SW480 (cell line): ENCODE data around the gene KATNAL2.

Experiments used
- DNase-seq: peaks from one replicate; pipeline ENCODE4 v3.0.0-alpha.2; 2016; ENCODE audit warnings: low spot score

The KATNAL2 gene

DNA sequence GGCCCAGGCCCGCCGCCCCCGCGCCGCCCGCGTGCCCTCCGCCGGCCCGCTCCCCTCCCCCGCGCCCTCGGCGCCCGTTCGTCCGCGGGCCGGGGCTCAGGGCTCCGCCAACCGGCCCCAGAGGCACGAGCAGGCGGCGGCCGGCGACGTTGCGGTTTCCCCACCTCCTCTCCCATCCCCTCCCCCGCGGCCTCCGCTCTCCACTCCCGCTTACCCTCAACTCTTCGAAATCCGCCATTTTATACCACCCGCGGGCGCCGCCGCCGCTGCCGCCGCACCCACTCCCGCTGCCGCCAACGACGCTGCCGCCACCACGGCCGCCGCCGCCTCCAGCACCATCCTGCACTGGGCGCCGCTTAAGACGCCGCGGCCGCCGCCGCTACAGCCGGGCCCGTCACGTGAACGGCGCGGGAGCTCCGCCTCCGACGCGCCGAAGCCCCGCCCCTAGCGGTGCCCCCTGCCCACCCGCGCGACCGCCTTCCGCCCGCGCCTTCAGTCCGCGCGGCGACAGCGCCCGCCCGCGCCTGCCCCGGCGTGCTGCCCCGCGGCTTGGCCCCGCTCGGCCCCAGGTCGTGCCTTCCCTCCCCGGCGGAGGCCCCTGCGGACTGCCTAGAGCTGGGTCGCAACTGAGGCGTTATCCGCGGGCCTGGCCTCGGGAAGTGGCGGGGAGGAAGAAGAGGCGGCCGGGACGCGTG is at the start of gene KATNAL2, which contains the start of gene PIAS2:
TSS of gene KATNAL2 (plus strand) at position 495 of the 695 bp plus-strand sequence. CDS start 29,271 bp downstream, outside the sequence.
TSS of gene PIAS2 (minus strand) at position 400 of the 695 bp plus-strand sequence. CDS start at position 238, 162 bp downstream.
- peak; percentile 58 for DNase-seq

- no peak for DNase-seq
Observed at GRCh38 chr18:46868169-46868921, 49.1 kb upstream of the KATNAL2 start.

DNA sequence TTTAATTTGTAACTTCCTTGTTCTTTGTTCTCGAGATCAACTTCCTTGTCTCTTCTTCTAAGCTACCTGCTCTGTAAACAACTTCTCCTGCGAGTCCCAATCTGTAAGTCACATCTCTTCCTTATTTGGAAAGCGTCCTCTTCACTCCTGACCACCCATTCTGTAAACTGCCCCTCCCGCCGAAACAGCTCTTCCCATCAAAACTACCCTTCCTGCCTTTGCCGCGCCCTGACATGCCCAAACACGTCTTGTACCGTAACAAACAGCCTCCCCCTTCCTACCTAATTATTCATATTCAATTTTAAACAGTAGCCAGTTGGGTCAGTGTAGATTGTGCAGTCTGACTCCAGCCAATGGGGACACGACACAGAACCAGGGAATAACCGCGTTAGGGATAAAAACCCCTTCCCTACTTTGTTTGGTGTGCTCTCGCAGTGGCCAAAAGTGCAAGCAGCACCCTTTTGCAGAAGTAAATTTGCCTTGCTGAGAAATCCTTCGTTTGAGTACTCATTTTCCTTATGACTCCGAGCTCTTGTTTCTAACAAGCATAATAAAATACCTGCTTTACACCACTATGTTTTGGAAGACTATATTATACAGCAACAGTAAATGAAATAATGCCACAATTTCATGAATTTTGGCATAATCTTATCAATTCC is 39.9 kb upstream of the KATNAL2 start:
- no peak for DNase-seq

DNA sequence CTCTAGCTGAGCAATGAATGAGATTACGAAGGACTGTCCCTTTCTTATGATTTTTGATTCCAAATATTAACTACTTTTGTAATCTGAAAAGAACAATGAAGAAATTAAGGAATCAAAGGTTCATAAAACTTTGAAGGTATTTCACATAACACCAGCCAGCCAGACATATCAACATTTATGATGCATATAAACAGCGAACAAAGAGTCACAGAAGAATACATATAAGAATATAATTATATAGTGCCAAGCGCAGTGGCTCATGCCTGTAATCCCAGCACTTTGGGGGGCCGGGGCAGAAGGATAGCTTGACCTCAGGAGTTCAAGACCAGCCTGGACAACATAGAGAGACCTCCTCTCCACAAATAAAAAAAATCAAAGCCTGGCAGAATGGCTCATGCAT is 34.2 kb upstream of the KATNAL2 start:
- DNase-seq: no peak

DNA sequence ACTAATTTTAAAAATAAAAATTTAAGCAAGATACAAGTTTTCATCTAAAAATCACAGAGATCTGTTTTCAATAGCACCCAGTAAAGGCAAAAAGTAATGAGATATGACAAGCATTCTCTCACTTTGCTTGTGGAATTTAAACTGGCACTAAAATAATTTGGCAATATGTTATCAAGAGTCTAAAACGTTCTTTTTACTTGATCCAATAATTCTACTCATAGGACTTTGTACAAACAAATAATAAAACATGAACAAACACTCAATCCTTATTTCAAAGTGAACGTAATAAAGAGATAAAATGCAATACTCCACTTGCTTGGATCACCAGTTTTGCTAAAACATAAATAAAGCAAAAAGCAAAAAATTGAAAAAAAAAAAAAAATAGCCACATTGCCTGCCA is 30.5 kb upstream of the KATNAL2 start:
- DNase-seq: no peak

DNA sequence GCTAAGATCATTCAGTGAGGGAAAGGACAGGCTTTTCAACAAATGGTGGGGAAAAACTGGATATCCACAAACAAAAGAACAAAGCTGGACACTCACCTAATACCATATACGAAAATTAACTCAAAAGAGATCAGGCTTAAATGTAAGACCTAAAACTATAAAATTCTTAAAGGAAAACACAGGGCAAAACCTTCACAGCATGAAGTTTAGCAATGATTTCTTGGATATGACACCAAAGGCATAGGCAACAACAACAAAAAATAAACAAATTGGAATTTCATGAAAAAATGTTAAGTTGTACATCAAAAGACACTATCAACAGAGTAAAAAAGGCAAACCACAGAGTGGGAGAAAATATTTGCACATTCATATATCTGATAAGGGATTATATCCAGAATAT is 28.4 kb upstream of the KATNAL2 start:
- DNase-seq: no peak

GRCh38 chr18:46891742-46892214 is 25.6 kb upstream of the KATNAL2 start:
- DNase-seq: no peak

GRCh38 chr18:46892842-46893241 is 24.6 kb upstream of the KATNAL2 start:
- no peak for DNase-seq

GRCh38 chr18:46893360-46893759 is 24.0 kb upstream of the KATNAL2 start:
- no peak for DNase-seq

GRCh38 chr18:46894124-46894523 is 23.3 kb upstream of the KATNAL2 start:
- DNase-seq: no peak

GRCh38 chr18:46899274-46899948 is 18.0 kb upstream of the KATNAL2 start:
- no peak for DNase-seq

DNA sequence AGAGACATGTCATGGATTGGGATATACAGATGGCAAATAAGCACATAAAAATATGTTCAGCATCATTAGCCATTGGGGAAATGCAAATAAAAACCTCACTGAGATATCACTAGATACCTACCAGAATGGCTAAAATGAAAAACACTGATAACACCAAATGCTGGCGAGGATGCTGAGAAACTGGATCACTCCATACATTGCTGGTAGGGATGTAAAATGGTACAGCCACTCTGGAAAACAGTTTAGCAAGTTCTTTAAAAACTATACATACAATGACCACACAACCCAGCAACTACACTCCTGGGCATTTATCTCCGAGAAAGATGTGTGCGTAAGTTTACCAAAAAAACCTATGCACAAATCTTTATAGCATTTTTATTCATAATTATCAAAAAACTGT is 14.0 kb upstream of the KATNAL2 start:
- no peak for DNase-seq

DNA sequence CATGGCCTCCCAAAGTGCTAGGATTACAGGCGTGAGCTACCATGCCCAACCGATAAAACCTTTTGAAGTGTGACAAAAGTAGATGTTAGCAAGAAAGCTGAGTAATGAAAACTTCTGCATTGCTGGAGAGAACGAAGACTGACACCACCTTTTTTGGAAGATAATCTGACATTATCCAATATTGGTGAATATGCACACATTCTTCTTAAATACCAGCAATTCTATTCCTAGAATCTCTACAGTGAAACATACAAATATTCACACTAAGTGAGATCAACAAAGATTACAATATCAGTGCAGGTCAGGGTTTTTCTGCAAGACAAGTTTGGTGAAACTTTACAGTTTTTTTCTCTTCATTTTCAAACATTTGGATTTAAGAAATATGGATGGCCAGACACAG is 7.9 kb upstream of the KATNAL2 start:
- DNase-seq: no peak

- no peak for DNase-seq
Observed at GRCh38 chr18:46910856-46911255, 6.5 kb upstream of the KATNAL2 start.

DNA sequence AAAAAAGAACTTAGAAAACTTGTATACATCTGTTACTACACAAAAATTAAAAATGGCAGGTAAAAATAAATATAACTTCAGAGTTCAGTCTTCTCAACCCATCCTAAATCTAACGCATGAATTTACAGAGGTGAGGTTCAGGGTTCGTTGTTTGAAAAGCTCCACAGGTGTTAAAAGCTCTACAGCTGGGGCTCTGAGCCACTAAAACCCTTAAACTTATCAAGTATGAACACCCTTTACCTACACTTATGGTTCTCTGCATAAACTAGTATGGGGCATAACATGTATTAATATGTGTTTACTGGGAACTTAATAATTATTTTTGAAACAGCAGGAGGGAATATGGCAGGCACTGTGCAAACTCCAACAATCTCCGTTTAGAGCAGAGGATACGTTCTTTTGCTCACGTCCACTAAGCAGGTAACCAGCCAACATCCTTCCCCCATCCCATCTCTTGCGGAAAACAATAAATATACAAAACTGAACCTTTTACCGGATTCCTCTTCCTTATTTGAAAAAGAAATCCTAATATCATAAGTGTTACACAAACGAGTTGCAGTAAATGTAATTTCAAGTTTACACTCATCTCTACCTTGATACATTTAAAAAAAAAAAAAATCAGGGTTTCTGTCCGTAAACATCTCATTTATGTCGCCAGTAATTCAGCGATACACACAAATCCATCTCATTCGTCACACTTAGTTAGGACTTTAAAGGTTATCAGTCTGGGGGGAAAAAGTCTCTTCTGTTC is 1.4 kb upstream of the KATNAL2 start:
- no peak for DNase-seq

DNA sequence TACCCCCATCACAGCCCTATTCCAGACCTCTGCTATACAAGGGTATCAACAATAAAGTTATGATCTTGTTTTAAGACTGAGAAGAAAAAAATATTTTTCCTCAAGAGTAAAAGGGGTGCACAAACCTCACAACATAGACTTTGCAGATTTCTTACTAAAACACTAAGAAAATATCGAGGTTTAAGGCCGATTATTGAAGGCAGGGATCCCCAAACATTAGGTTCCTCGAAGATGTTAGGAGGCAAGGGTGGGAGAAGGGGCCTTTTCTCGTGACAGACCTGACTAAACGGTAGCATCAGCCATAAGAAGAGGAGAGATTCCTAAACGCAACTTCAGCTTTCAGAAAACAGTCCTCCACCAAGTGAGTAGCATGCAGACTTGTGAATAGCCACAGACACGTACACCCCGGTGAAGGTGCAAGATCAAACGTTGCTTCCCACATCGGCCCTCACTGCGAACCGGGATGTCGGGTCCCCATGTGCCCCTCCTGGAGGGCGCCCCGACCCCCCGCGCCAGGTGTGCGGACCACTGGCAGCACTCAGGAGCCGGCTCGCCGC is 773 bp upstream of the KATNAL2 start:
- peak; percentile 48 for DNase-seq

- DNase-seq: no peak
Observed at GRCh38 chr18:46917803-46918600, 600 bp downstream of the KATNAL2 start.

GRCh38 chr18:46920067-46920466 is 2.7 kb downstream of the KATNAL2 start:
- no peak for DNase-seq

DNA sequence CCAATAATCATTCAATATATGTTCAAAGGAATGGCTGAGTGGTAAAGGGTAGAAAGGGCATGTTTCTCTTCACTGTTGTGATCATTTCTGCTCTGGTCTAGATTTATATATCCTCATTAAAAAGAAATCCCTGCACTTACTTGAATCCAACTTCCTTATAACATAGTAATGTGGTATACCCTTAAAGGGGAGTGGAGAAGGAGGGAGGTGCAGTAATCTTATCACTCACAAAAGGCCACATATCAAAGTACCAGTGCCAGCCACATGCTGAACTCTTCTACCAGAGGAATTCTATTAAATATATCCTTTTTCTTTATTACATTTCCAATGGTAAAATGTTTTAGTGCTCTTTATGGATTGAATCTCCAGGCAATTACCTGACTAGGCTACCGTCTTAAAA is 3.3 kb downstream of the KATNAL2 start:
- DNase-seq: no peak

- DNase-seq: no peak
Observed at GRCh38 chr18:46939337-46939963, 22.0 kb downstream of the KATNAL2 start.
